IPS DF 19.7 (cell line): ENCODE results near the gene ACVR1C.
A peak's percentile ranks its signal among the peaks of the same experiment; 100 is the strongest.

Experiments used
- DNase-seq: peaks from one replicate; pipeline ENCODE4 v3.0.0-alpha.2; 2013; ENCODE audit warnings: low read depth, low spot score

ACVR1C gene

DNA sequence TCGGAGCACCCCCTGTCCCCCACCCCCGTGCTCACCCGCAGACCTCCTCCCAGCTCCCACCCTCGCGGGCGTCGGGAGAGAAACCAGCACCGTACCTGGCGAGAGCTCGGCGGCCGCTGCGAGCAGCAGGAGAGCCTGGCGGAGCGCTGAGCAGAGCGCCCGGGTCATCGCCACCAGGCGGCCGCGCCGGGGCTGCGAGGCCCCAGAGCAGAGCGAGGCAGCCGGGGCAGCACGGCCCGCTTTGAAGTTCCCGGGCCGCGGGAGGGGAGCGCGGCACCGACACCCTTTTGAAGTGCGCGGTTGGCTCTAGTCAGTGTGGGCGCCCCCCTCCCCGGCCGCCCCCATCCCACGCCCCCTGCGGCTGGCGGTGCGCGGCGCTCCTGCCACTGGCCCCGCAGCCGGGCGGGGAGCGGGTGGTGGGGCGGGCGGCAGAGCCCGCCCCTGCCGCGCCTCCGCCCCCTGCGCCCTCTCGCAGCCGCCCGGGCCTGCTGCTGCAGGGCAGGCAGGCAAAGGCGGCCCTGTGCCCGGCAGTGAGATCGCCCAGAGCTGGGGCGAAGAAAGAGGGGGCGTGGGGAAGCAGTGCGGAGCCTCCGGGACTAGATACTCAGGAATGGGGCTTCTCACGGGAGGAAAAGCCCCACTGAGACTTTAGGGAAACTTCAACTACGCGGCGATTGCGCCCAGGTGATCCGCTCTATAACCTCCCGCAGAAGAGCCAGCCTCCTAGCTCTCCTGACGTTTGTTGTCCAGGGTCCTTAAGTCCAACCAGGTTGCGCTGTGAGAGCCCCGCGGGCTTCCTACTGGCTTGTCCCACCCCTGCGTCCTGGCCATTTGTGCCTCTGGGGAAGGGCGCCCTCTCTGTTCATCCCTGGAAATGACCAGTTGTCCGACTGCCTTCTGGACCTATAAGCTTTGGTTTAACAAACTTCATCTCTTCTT lies at the start of gene ACVR1C:
Gene ACVR1C (minus strand): TSS at position 388 of the 939 bp plus-strand sequence. CDS start 220 bp downstream, at position 168.
- DNase-seq, result peak; percentile 82

DNA sequence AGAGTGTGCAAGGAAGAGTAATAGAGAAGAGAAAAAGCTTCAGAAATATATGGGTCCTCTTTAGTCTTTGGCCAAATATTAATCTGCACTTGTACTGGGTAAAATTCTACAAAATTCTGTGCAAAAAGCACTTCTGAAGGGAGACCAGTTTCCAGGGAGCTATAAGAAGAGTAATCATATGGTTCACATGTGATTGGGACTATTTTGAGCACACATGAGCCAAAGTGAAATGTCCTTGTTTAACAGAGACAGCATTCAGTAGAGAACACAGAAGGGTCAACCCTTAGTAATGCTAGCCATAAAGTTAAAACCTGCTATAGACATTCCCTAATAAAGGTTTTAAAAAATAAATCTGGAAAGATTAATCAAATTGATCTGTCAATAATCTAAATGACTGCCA lies 49.3 kb upstream of the ACVR1C start:
- DNase-seq, result no peak

DNA sequence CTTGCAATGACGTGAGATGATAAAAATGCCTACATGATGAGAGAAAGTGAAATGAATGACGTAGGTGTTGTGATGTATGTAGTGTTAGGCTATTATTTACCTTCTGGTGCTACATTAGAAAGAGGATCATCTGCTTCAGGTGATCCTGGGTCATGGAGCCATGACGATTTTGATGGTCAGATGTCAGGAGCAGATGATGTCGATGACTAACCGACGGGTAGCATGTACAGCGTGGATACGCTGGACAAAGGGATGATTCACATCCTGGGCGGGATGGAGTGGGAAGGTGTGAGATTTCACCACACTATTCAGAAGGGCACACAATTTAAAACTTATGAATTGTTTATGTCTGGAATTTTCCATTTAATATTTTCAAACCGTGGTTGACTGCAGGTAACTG lies 43.5 kb upstream of the ACVR1C start:
- no peak for DNase-seq

- DNase-seq, result no peak
These were observed 33.7 kb upstream of the ACVR1C start for GRCh38 chr2:157662401-157662800.

GRCh38 chr2:157661776-157662175 lies 33.1 kb upstream of the ACVR1C start:
- no peak for DNase-seq

DNA sequence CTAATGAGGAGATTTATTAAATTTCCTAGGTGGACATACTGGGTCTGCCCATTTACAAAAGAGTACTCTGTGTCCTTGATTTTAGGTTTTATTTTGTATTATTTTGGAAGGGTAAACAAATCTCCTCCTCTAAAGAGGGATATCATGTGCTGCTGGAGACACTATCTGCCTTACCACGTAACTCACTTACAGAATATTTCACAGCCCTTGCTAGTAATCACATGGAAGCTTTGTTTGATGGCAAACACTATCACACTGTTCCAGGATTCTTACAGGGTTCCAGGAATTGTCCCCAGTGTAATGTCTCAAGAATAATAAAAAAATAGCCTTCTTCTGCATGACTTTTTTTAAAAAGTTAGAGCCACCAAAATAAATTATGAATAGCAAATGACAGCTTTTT lies 29.2 kb upstream of the ACVR1C start:
- no peak for DNase-seq

- no peak for DNase-seq
These were observed 28.4 kb upstream of the ACVR1C start for GRCh38 chr2:157657101-157657500.

GRCh38 chr2:157644776-157645175 lies 16.1 kb upstream of the ACVR1C start:
- DNase-seq, result no peak

- DNase-seq, result no peak
These were observed 3.2 kb upstream of the ACVR1C start for GRCh38 chr2:157631861-157632260.

DNA sequence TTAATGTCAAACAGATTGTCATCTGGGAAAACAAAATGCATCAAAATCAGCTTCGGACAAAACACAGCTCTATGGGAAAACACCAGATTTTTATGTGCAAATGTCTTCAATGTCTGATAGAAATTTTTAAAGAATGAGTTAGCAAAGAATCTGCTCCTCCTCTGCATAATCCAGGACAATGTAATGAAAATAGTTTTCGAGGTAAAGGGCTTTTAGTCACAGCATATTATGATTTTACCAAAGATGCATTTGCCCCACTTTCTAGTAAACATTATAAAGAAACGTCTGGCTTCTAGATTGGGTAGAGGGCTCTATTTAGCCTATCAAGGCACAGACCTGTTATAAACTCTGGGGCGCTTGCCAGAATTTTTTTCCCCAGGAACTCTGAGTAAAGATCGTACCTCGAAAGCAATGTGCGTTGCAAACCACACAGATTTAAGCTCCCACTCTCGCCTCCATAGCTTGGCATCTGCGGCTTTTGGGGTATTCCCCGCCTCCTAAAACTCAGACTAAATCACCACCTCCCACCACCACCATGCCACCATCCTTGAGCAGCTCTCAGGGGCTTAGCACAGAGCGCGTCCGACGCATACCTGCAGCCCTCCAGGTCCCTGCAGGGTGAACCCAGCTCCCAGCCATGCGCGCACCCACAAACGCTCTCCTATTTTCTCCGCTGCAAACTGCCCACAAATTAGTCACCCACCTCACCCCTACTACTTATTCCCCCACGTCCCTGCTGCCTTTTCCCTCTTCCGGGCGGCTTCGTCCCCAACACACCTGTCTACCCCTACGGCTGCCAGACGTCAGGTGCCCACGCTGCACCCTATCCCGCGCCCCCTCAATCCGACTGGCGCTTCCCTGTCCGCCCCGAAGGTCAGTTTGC lies 829 bp downstream of the ACVR1C start:
- no peak for DNase-seq

- DNase-seq, result no peak
These were observed 3.4 kb downstream of the ACVR1C start for GRCh38 chr2:157625296-157625695.

DNA sequence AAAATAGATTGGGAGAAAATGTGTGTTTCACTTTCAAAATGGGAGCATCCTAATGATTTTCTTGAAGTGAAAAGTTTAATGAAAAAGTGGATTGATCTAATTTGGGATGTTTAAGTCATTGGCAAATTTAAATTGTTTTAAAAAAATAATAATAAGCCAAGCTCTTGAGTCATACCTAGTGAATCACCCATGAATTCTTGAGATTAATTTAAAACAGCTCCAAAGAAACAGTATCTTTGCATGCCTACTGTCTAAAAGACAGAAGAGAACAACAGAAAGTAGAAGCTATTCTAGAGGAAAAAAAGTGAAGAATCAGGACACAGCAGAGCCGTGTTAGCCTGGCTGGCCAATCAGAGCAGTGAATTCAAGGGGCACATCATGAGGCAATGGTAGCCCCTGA lies 7.7 kb downstream of the ACVR1C start:
- no peak for DNase-seq

- DNase-seq, result no peak
These were observed 16.9 kb downstream of the ACVR1C start for GRCh38 chr2:157611726-157612125.

DNA sequence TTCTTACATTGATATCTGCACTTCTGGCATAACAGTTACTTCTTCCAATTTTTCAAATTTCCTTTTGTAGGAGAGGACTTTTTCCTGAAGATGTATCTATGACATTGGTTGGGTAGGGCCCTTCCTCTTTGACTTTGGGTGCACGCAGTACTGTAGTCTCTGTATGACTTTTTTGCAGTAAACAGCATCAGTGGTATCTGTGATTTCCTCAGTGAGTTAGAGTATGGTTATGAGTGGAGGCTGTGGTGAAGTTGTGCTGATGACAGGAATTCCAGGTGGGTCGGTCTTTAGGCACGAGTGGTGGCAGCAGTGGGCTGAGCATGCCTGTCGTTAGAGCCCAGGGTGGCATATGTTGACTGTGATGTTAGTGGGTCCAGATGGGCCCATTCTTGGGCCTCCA lies 17.6 kb downstream of the ACVR1C start:
- no peak for DNase-seq

DNA sequence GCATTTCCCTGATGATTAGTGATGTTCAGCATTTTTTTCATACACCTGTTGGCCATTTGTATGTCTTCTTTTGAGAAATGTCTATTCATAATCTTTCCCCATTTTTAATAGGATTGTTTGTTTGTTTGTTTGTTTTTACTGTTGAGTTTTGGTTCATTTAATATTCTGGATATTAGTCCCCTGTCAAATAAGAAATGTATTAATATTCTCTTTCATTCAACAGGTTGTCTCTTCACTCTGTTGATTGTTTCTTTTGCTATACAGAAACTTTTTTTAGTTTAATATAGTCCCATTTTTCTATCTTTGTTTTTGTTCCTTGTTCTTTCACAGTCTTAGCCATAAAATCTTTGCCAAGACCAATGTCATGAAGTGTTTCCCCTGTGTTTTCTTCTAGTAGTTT lies 22.1 kb downstream of the ACVR1C start:
- no peak for DNase-seq

DNA sequence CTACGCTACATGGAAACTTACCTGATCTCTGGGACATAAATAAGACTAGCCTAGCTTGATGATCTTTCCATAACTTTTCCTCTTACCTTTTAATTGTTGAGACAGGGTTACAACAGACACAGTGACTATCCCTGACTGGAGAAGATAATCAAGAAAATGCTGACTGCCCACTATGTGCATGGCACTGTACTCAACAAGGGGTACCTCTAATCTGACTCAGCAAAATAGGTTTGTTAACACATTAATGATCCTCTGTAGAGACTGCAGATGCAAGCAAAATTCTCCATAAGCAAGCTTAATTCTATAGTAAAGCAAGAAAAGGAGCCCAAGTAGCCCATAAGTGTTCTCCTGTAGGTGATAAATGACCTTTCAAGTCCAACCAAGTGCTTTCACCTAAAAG lies 25.5 kb downstream of the ACVR1C start:
- DNase-seq, result no peak

GRCh38 chr2:157601807-157602206 lies 26.9 kb downstream of the ACVR1C start:
- no peak for DNase-seq

- DNase-seq, result peak; percentile 9
These were observed 31.5 kb downstream of the ACVR1C start for GRCh38 chr2:157596992-157597681.

DNA sequence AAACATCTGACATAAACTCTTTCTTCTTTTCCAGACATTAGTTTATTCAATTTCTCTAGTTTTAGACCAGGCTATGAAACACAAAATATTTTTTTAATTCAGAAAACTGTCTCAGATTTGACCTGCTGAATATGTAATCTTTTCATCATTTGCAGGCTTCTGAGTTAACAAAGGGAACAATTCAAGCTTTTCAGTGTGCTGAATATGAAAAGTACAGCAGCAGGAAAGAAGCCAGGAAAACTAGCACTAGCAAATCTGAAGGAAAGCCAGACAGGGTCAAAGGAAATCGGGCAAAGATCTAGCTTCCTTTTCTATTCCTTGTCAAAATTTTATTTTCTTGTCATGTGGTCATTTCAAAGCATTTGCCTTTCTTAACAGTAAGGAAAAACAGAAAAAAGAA lies 35.3 kb downstream of the ACVR1C start:
- no peak for DNase-seq

DNA sequence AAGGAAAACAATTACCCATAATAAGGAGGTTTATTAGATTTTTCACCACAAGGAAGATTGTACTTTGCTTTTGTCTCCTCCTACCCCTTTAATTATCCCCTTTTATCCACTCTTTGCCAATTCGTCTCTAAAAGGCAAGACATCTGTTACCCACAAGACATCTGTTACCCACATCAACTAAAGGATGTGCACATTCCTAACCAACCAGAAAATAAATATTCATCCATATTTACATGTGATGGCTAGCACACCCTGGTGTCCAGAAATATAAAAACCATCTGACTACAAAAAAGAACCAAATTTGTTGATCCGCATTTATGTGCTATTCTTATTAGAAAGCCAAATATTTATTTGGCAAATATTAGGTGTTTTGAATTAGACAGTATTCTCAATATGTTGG lies 35.7 kb downstream of the ACVR1C start:
- no peak for DNase-seq

DNA sequence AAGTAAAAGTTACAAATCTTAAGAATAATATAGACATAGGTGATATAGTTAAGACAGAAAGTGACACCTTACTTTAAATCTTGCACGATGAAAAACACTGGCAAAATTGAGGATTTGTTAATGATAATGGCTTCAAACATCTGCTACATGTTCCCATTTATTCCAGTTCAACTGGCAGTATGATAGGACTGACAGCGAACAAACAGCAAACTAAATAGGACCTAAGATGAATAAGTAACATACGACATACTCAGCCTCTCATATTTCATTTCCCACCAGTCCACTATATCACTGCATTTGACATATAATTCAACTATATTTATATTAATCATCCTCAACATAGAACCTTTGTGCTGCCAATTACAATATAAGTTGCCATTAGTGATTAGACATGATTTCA lies 36.3 kb downstream of the ACVR1C start:
- DNase-seq, result no peak

- no peak for DNase-seq
These were observed 41.1 kb downstream of the ACVR1C start for GRCh38 chr2:157587576-157587975.
